Measurements from ENCODE around the gene DSC3. TPM values are rescaled to one million over a fixed set of nuclear protein-coding genes. Genes with fewer than 3 reads are reported as not detected.

DSC3 gene
- total and polyA plus RNA-seq, 9 of the 15 experiments (the other 6 are each of a cell fraction or from before 2014, with no cell fraction given), result 0.01 to 0.40 (median 0.07) TPM

DNA sequence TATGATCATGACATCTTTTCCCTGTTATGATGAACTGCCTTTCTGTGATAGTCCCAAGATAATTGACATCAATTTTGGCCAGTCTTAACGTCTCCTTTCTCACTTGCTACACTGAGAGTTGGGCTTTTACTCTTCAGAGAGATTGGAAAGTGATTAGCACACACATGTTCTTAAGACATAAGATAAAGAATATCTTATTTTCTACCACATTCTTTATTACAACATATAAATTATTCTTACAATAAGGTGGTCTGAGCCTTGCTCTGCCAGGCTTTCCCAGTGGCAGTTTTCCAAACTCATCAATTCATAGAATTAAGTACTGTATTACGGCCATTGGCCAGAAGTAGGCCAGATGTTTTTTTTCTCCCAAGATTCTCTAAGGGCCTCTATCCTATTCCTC is 5.7 kb upstream of the DSC3 start (continued):
- no peak for TF ChIP-seq HLTF (IDR thresholded peaks at IDR 0.05)
- no peak for TF ChIP-seq PHF20 (IDR thresholded peaks at IDR 0.05; ENCODE audit: partially characterized antibody)

DNA sequence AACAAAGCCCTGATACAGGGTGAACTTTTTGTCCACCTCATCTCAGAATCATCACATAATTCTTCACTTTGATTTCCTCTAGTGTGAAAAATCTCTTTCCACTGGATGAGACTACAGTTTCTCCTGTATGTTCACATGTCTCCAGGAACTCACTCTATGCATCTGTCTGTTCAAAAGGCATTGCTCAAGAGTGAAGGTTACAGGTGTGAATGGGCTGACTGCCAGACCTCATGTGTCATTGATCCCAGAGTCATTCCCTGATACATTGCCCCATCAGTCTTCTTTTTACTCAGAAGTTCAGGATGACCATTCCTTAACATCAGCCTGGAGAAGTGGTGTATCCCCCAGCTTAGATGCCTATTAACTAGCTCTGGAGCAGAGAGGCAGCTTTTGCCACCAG is 4.4 kb upstream of the DSC3 start:
- intact Hi-C loops (cut with micrococcal nuclease) (no loop called here), in situ Hi-C loops (cut with MboI) (no loop called here)
- no peak overlapping the region for H2AFZ ChIP-seq (ENCODE audit: low read depth, low read length)
- H3K9ac ChIP-seq (ENCODE audit: insufficient read depth in 1 of 2, low read depth in 2 of 2, low read length in 2 of 2), result no peak overlapping the region
- ChIA-PET POLR2A (interaction anchor here (0.8 kb wide), 1 partner anchor 12 kb away, joined by 3 read pairs; no protein-coding TSS in a partner anchor), CTCF (ENCODE audit: low intra/inter-chr PET ratio) (no interaction called here)
- no peak overlapping the region for H3K4me3 ChIP-seq
- no peak for TF ChIP-seq TAF1 (IDR thresholded peaks at IDR 0.05; ENCODE audit: control insufficient read depth, extremely low read depth, insufficient read depth, low read length, severe bottlenecking)
- TF ChIP-seq, protein P1, sequence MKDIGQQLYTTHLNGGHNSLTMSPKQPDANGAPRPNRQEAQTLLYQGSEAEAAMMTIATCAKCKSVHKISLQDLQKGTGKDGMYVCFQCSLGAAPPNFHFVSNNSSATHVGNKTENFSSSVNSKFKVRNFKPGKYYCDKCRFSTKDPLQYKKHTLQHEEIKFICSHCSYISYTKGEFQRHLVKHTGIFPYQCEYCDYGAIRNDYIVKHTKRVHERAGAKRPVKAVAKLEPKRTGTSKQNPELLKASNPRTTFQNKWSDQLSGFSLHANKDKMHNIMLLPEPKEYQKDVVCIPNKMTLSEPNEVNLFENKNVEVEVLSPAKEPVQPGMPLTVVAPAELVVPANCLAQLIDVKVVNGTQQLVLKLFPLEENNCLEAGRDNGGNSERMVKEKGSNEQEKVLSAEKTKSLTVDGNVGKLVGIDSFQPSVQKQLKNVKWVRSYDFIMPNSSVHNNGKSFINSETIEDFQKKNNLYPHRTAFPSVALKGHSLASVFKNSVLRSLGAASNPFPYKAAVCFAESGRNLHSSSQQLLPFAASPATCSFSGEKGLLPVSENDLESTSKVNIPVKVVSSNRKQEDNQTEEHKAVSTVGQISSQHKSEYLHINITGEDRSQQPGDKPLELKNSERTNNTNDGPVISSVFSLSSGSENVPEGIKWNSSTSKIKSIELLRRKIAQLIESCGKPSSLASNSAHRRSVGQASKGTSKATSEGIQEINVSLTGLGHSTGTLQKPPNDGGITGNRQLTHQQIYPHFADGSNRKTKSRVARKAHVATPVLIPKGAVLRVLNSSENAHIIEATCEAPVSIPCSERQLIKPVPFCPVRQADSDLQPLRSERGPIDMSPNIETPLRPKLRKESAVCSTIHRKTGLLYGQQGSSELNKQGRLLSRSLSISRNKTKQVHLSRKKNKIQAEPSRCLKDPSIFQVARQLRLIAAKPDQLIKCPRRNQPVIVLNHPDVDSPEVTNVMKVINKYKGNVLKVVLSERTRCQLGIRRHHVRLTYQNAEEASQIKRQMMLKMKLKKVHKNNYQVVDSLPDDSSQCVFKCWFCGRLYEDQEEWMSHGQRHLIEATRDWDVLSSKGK (CRISPR knock-in tag; IDR thresholded peaks at IDR 0.05), result no peak
- no peak for TF ChIP-seq TRIM24 (IDR thresholded peaks at IDR 0.05)
- TF ChIP-seq, protein P2, sequence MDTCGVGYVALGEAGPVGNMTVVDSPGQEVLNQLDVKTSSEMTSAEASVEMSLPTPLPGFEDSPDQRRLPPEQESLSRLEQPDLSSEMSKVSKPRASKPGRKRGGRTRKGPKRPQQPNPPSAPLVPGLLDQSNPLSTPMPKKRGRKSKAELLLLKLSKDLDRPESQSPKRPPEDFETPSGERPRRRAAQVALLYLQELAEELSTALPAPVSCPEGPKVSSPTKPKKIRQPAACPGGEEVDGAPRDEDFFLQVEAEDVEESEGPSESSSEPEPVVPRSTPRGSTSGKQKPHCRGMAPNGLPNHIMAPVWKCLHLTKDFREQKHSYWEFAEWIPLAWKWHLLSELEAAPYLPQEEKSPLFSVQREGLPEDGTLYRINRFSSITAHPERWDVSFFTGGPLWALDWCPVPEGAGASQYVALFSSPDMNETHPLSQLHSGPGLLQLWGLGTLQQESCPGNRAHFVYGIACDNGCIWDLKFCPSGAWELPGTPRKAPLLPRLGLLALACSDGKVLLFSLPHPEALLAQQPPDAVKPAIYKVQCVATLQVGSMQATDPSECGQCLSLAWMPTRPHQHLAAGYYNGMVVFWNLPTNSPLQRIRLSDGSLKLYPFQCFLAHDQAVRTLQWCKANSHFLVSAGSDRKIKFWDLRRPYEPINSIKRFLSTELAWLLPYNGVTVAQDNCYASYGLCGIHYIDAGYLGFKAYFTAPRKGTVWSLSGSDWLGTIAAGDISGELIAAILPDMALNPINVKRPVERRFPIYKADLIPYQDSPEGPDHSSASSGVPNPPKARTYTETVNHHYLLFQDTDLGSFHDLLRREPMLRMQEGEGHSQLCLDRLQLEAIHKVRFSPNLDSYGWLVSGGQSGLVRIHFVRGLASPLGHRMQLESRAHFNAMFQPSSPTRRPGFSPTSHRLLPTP (IDR thresholded peaks at IDR 0.05; ENCODE audit: borderline replicate concordance, extremely low read depth, insufficient read length), result no peak
- TF ChIP-seq BDP1 (IDR thresholded peaks at IDR 0.05; ENCODE audit: insufficient read depth, insufficient read length), result no peak
- no peak for TF ChIP-seq ZNF134 (CRISPR knock-in tag; conservative IDR thresholded peaks at IDR 0.05)
- no peak for TF ChIP-seq ZNF384 (IDR thresholded peaks at IDR 0.05; ENCODE audit: low read depth, low read length)
- H3K36me3 ChIP-seq (ENCODE audit: control insufficient read depth, insufficient read depth, low read length), result no peaks in the 10 kb centered on the region
- no peaks in the 10 kb centered on the region for H3K9me3 ChIP-seq (replicated peaks; ENCODE audit: control insufficient read depth, insufficient read depth, low read depth, low read length)
- DNase-seq (ENCODE audit: extremely low read depth in 1 of 4, low spot score in 3 of 4), result no peak
- no peaks in the 10 kb centered on the region for H3K79me2 ChIP-seq (ENCODE audit: control insufficient read depth, insufficient read depth, low read length)
- FAIRE-seq, result no peak
- H3K27me3 ChIP-seq (ENCODE audit: control insufficient read depth in 2 of 2, insufficient read depth in 2 of 2, low read length in 2 of 2), result peaks cover 0 to 16% of the 10 kb centered on the region in 2 experiments; a peak in 2 of 5 replicates
- H4K20me1 ChIP-seq (replicated peaks; ENCODE audit: control insufficient read depth, insufficient read depth, low read length), result no peaks in the 10 kb centered on the region
- BruUV-seq (replicated peaks), result no TSS peak
- H3K4me1 ChIP-seq (replicated peaks in 1 of 2; ENCODE audit: control insufficient read depth in 2 of 2, insufficient read depth in 2 of 2, low read length in 2 of 2), result peaks cover 2 to 12% of the 10 kb centered on the region in 2 experiments; a peak in 1 of 5 replicates
- ATAC-seq, result no peak
- H3K9me1 ChIP-seq (ENCODE audit: control insufficient read depth, insufficient read depth, low read length), result no peaks in the 10 kb centered on the region
- H3K27ac ChIP-seq (ENCODE audit: extremely low read depth, low read depth, low read length), result no peak overlapping the region
- no peak overlapping the region for H3K4me2 ChIP-seq (ENCODE audit: insufficient read depth, low read length)
